Activated naive CD4-positive, alpha-beta T cell treated with anti-CD3 and anti-CD28 coated beads, Interleukin-2, amount 50 U/mL, for 16 hours (primary cell): ENCODE measurements around the gene TPH1.

Experiments used
- DNase-seq: peaks from one replicate; pipeline ENCODE4 v3.0.0-alpha.2; 2020

The TPH1 gene

GRCh38 chr11:18046116-18046777, at the start of gene TPH1:
TPH1 (minus strand) TSS chr11:18046269; CDS start chr11:18040762, 5,507 bp downstream.
- DNase-seq = no peak

- DNase-seq = no peak
These were observed 47.9 kb upstream of the TPH1 start for GRCh38 chr11:18093959-18094358.

GRCh38 chr11:18091731-18092130, 45.7 kb upstream of the TPH1 start:
- DNase-seq = no peak

- DNase-seq = no peak
These were observed 42.9 kb upstream of the TPH1 start for GRCh38 chr11:18088966-18089365.

GRCh38 chr11:18088366-18088765, 42.3 kb upstream of the TPH1 start:
- no peak for DNase-seq

- DNase-seq = no peak
These were observed 35.5 kb upstream of the TPH1 start for GRCh38 chr11:18081551-18081950.

GRCh38 chr11:18080451-18080850, 34.4 kb upstream of the TPH1 start:
- DNase-seq = no peak

- no peak for DNase-seq
These were observed 32.8 kb upstream of the TPH1 start for GRCh38 chr11:18078909-18079308.

GRCh38 chr11:18075444-18075843, 29.4 kb upstream of the TPH1 start:
- no peak for DNase-seq

GRCh38 chr11:18071098-18071705, 25.1 kb upstream of the TPH1 start:
- DNase-seq = no peak

- no peak for DNase-seq
These were observed 21.3 kb upstream of the TPH1 start for GRCh38 chr11:18067372-18067771.

- DNase-seq = no peak
These were observed 20.6 kb upstream of the TPH1 start for GRCh38 chr11:18066626-18067025.

- DNase-seq = no peak
These were observed 19.5 kb upstream of the TPH1 start for GRCh38 chr11:18065572-18065971.

- no peak for DNase-seq
These were observed 18.5 kb upstream of the TPH1 start for GRCh38 chr11:18064450-18065054.

GRCh38 chr11:18063862-18064434, 17.9 kb upstream of the TPH1 start:
- no peak for DNase-seq

- DNase-seq = no peak
These were observed 17.1 kb upstream of the TPH1 start for GRCh38 chr11:18063125-18063524.

- DNase-seq = no peak
These were observed 15.3 kb upstream of the TPH1 start for GRCh38 chr11:18061351-18061750.

GRCh38 chr11:18056561-18057181, 10.6 kb upstream of the TPH1 start:
- no peak for DNase-seq

GRCh38 chr11:18054511-18055103, 8.5 kb upstream of the TPH1 start:
- no peak for DNase-seq

- DNase-seq = no peak
These were observed 4.8 kb upstream of the TPH1 start for GRCh38 chr11:18050848-18051247.

GRCh38 chr11:18036456-18036855, 9.6 kb downstream of the TPH1 start:
- DNase-seq = no peak

- DNase-seq = no peak
These were observed 18.6 kb downstream of the TPH1 start for GRCh38 chr11:18027475-18027874.

- no peak for DNase-seq
These were observed 23.6 kb downstream of the TPH1 start for GRCh38 chr11:18022419-18022818.
